DND-41 (cell line): ENCODE data around the gene HPCA.

Experiments
- ATAC-seq: fragments of 200-7000 bp; cut with Tn5 transposase; 3 replicates; pipeline ENCODE4 v1.9.1; 2021; ENCODE audit warnings: low read depth; ENCODE audit not compliant: insufficient read depth
- DNase-seq: peaks from one replicate; pipeline ENCODE4 v3.0.0-alpha.2; 2020
- H2AFZ ChIP-seq: 2 replicates; pipeline ENCODE4 v1.6.0; 2012; ENCODE audit warnings: low read depth, low read length
- H3K27ac ChIP-seq: 2 replicates; pipeline ENCODE4 v1.5.1; 2012; ENCODE audit warnings: low read length, inconsistent platforms
- H3K27me3 ChIP-seq: fragments of 200-600 bp; sonication (generic); 2 replicates; pipeline ENCODE4 v1.6.0; 2012; ENCODE audit warnings: low read length, mild to moderate bottlenecking, inconsistent platforms; ENCODE audit not compliant: insufficient read depth, poor library complexity
- H3K36me3 ChIP-seq: 2 replicates; pipeline ENCODE4 v1.5.1; 2012; ENCODE audit warnings: low read length, inconsistent platforms; ENCODE audit not compliant: insufficient read depth
- H3K4me1 ChIP-seq: 2 replicates; pipeline ENCODE4 v1.5.1; 2012; ENCODE audit warnings: mild to moderate bottlenecking, low read length; ENCODE audit not compliant: insufficient read depth
- H3K4me2 ChIP-seq: 2 replicates; pipeline ENCODE4 v1.6.0; 2012; ENCODE audit warnings: mild to moderate bottlenecking, moderate library complexity, low read length, inconsistent platforms; ENCODE audit not compliant: insufficient read depth
- H3K4me3 ChIP-seq, 2 experiments: fragments of 200-600 bp in 1 of 2; shearing (Covaris generic) in 1 of 2; 2 replicates each; pipeline ENCODE4 v1.5.1; 2012 to 2016; ENCODE audit warnings: inconsistent platforms in 2 of 2, low read length in 2 of 2, mild to moderate bottlenecking in 2 of 2, low read depth in 1 of 2, moderate library complexity in 1 of 2
- H3K79me2 ChIP-seq: 2 replicates; pipeline ENCODE4 v1.6.0; 2012; ENCODE audit warnings: low read length, inconsistent platforms; ENCODE audit not compliant: insufficient read depth
- H3K9ac ChIP-seq: 2 replicates; pipeline ENCODE4 v1.6.0; 2012; ENCODE audit warnings: low read depth, mild to moderate bottlenecking, inconsistent platforms, low read length, moderate library complexity
- H3K9me3 ChIP-seq: 2 replicates; pipeline ENCODE4 v1.5.1; 2012; ENCODE audit warnings: low read length, moderate library complexity, mild to moderate bottlenecking, inconsistent platforms; ENCODE audit not compliant: insufficient read depth, severe bottlenecking
- H4K20me1 ChIP-seq: 2 replicates; pipeline ENCODE4 v1.6.0; 2012; ENCODE audit warnings: low read length; ENCODE audit not compliant: insufficient read depth
- CTCF ChIP-seq: IDR thresholded peaks from 2 replicates; pipeline ENCODE4 v1.5.1; 2012; ENCODE audit warnings: borderline replicate concordance, low read length, moderate library complexity, mild to moderate bottlenecking; ENCODE audit not compliant: poor library complexity, severe bottlenecking; ENCODE audit errors: extremely low read depth
- EZH2 ChIP-seq: IDR thresholded peaks from 3 replicates; pipeline ENCODE4 v1.6.1; 2012; ENCODE audit warnings: borderline replicate concordance, low read depth, mild to moderate bottlenecking, moderate library complexity, low read length, inconsistent platforms; ENCODE audit not compliant: severe bottlenecking

HPCA gene

GRCh38 chr1:32919811-32920733, 33.8 kb downstream of the HPCA start:
- no peak overlapping the region for H2AFZ ChIP-seq
- no peaks in the 10 kb centered on the region for H4K20me1 ChIP-seq
- no peak overlapping the region for H3K9ac ChIP-seq

GRCh38 chr1:32920833-32921232, 34.5 kb downstream of the HPCA start:
- no peaks in the 10 kb centered on the region for H3K4me1 ChIP-seq
- H2AFZ ChIP-seq, result no peak overlapping the region
- H3K79me2 ChIP-seq, result no peaks in the 10 kb centered on the region
- H3K9me3 ChIP-seq, result no peaks in the 10 kb centered on the region
- no peak overlapping the region for H3K4me3 ChIP-seq
- no peaks in the 10 kb centered on the region for H3K36me3 ChIP-seq
- no peak for TF ChIP-seq EZH2
- TF ChIP-seq CTCF, result no peak
- no peak overlapping the region for H3K4me2 ChIP-seq
- no peak overlapping the region for H3K9ac ChIP-seq
- H4K20me1 ChIP-seq, result no peaks in the 10 kb centered on the region
- DNase-seq (no peak), ATAC-seq (no peak)
- no peak overlapping the region for H3K27ac ChIP-seq
- no peaks in the 10 kb centered on the region for H3K27me3 ChIP-seq

More at GRCh38 chr1:32919811-32920733, 33.8 kb downstream of the HPCA start:
- Histone ChIP-seq H3K4me2 (no peak overlapping the region), H3K79me2 (no peaks in the 10 kb centered on the region), H3K27me3 (no peaks in the 10 kb centered on the region), H3K27ac (no peak overlapping the region), H3K9me3 (no peaks in the 10 kb centered on the region), H3K36me3 (no peaks in the 10 kb centered on the region), H3K4me1 (no peaks in the 10 kb centered on the region), H3K4me3 (no peak overlapping the region)
- ATAC-seq (peak; percentile 52; the same call in 2 of the 3 replicates), DNase-seq (peak; percentile 10)
- TF ChIP-seq EZH2, result no peak
- TF ChIP-seq CTCF, result no peak

- TF ChIP-seq EZH2 (no peak), CTCF (no peak)
- Histone ChIP-seq H2AFZ (no peak overlapping the region), H4K20me1 (no peaks in the 10 kb centered on the region), H3K4me3 (no peak overlapping the region), H3K9me3 (no peaks in the 10 kb centered on the region), H3K36me3 (no peaks in the 10 kb centered on the region), H3K9ac (no peak overlapping the region), H3K79me2 (no peaks in the 10 kb centered on the region), H3K4me1 (no peaks in the 10 kb centered on the region), H3K27me3 (no peaks in the 10 kb centered on the region), H3K27ac (no peak overlapping the region), H3K4me2 (no peak overlapping the region)
- no peak for DNase-seq
- no peak for ATAC-seq
Observed at GRCh38 chr1:32924881-32925344, 38.6 kb downstream of the HPCA start.
